Effector memory CD4-positive, alpha-beta T cell (primary cell): ENCODE data around the gene MAML2.

ENCODE experiments used
- DNase-seq, 3 donors: peaks; one replicate each; pipeline ENCODE4 v3.0.0-alpha.2; 2020
- H3K27ac ChIP-seq: 2 replicates; pipeline ENCODE4 v1.7.0; 2013; ENCODE audit warnings: mild to moderate bottlenecking, low read length, moderate library complexity; ENCODE audit not compliant: insufficient read depth, poor library complexity, severe bottlenecking
- H3K27me3 ChIP-seq: replicated peaks from 2 replicates; pipeline ENCODE4 v1.7.0; 2013; ENCODE audit warnings: mild to moderate bottlenecking, low read length; ENCODE audit not compliant: insufficient read depth, control insufficient read depth, poor library complexity, severe bottlenecking
- H3K36me3 ChIP-seq: 2 replicates; pipeline ENCODE4 v1.7.0; 2013; ENCODE audit warnings: mild to moderate bottlenecking, low read length, moderate library complexity; ENCODE audit not compliant: control insufficient read depth, insufficient read depth
- H3K4me1 ChIP-seq: 2 replicates; pipeline ENCODE4 v1.7.0; 2013; ENCODE audit warnings: low read length, mild to moderate bottlenecking; ENCODE audit not compliant: control insufficient read depth, insufficient read depth, poor library complexity, severe bottlenecking
- H3K4me3 ChIP-seq: 2 replicates; pipeline ENCODE4 v1.7.0; 2013; ENCODE audit warnings: low read length, low read depth, mild to moderate bottlenecking; ENCODE audit not compliant: insufficient read depth, poor library complexity, severe bottlenecking
- H3K9me3 ChIP-seq: 2 replicates; pipeline ENCODE4 v1.7.0; 2013; ENCODE audit warnings: mild to moderate bottlenecking, low read length, moderate library complexity; ENCODE audit not compliant: control insufficient read depth

Gene MAML2

GRCh38 chr11:95993438-95994298 is 349.3 kb downstream of the MAML2 start:
- H3K4me1 ChIP-seq: no peaks in the 10 kb centered on the region
- H3K27me3 ChIP-seq: no peaks in the 10 kb centered on the region
- no peaks in the 10 kb centered on the region for H3K9me3 ChIP-seq
- no peak for DNase-seq
- peaks cover 23% of the 10 kb centered on the region for H3K36me3 ChIP-seq
- H3K27ac ChIP-seq: no peak overlapping the region
- H3K4me3 ChIP-seq: no peak overlapping the region

DNA sequence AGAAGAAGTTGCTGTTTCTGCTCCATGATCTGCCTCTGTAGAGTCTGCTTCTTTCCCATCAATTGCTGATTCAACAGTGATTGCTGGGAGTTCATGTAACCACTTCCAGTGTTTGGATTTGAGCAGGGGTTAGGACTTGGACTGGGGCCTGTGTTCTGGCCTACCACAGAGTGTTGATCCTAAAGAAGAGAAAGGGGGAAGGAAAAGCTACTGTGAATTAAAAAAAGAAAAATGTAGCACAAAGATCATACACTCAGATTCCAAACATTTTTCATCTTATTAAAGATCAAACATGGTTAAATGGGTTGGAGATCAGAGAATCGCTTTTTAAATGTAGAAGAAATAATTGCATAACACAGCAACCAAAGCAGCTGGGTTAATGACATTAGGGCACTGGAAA is 351.4 kb downstream of the MAML2 start:
- H3K4me3 ChIP-seq: no peak overlapping the region
- no peak overlapping the region for H3K27ac ChIP-seq
- no peaks in the 10 kb centered on the region for H3K27me3 ChIP-seq
- DNase-seq: no peak
- no peaks in the 10 kb centered on the region for H3K9me3 ChIP-seq
- H3K36me3 ChIP-seq: peaks cover 30% of the 10 kb centered on the region
- H3K4me1 ChIP-seq: no peaks in the 10 kb centered on the region

DNA sequence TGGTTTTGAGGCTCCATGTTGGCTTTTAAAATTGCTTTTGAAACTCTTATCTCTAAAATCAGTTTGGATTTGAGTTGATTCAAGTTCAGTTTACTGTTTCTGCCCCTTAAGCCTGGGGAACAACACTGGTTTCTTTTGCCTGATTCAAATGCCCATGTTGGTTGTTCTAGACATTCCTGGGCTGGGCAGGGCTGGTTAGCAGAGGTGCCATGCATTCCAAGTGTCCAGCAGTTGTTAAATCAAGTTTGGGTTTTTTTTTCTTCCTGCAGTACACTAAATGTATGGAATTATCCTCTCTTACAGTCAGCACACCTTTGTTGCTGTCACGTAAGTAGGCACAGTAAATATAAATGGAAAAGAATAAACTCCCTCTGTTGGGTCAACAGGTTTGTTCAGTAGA is 351.9 kb downstream of the MAML2 start:
- no peaks in the 10 kb centered on the region for H3K27me3 ChIP-seq
- H3K4me3 ChIP-seq: no peak overlapping the region
- no peak overlapping the region for H3K27ac ChIP-seq
- DNase-seq: no peak
- H3K4me1 ChIP-seq: no peaks in the 10 kb centered on the region
- peaks cover 30% of the 10 kb centered on the region for H3K36me3 ChIP-seq
- H3K9me3 ChIP-seq: no peaks in the 10 kb centered on the region

DNA sequence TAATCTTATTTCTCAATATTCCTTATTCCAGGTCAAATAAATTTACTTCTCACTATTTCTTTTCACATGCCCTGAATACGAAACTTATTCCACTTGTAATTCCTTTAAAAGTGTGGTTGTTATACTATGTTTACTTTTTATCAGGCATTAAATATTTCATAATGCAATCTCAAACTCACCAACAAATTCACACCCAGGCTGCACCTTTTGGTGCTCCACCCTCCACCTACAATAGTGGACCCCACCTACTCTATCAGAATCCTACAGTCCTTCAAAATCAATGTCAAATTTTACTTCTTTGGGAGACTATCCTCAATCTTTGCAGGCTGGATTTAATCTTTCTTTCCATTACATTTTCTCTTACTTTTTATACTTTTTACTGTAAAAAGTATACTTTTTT is 353.2 kb downstream of the MAML2 start:
- DNase-seq: no peak
- no peaks in the 10 kb centered on the region for H3K27me3 ChIP-seq
- H3K9me3 ChIP-seq: no peaks in the 10 kb centered on the region
- H3K27ac ChIP-seq: no peak overlapping the region
- no peaks in the 10 kb centered on the region for H3K4me1 ChIP-seq
- H3K36me3 ChIP-seq: peaks cover 30% of the 10 kb centered on the region
- no peak overlapping the region for H3K4me3 ChIP-seq

DNA sequence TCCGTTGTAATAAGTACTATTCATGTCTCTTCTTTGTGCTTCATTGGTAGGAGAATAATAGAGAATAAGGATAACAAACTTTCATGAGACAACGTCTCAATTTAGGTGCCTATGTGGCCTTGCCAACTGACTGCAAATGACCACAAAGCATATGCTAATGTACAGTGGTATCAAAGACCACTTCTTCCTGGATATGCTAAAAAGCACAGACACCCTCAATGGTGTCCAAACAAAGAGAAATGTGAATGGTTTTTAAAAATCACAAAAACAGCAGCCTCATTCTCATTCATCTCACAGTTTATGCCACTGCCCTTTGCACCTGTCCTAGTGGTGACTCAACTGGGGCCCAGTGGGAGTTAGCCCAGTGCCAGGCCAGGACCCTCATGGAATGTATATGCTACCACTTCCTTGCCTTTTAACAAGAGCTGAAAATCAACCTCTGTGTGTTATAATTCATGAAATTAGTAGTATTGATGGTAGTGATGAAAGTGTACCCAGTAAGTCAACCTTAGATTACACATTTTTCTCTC is 353.9 kb downstream of the MAML2 start:
- H3K27me3 ChIP-seq: no peaks in the 10 kb centered on the region
- H3K27ac ChIP-seq: no peak overlapping the region
- no peaks in the 10 kb centered on the region for H3K9me3 ChIP-seq
- no peak overlapping the region for H3K4me3 ChIP-seq
- no peaks in the 10 kb centered on the region for H3K4me1 ChIP-seq
- DNase-seq: no peak
- peaks cover 36% of the 10 kb centered on the region for H3K36me3 ChIP-seq

GRCh38 chr11:95985174-95985808 is 357.7 kb downstream of the MAML2 start:
- Histone ChIP-seq H3K27ac (no peak overlapping the region), H3K36me3 (peaks cover 53% of the 10 kb centered on the region), H3K27me3 (no peaks in the 10 kb centered on the region), H3K9me3 (no peaks in the 10 kb centered on the region), H3K4me3 (no peak overlapping the region), H3K4me1 (no peaks in the 10 kb centered on the region)
- no peak for DNase-seq

GRCh38 chr11:95984072-95984471 is 358.9 kb downstream of the MAML2 start:
- Histone ChIP-seq H3K4me3 (no peak overlapping the region), H3K27ac (no peak overlapping the region), H3K36me3 (peaks cover 58% of the 10 kb centered on the region), H3K4me1 (no peaks in the 10 kb centered on the region), H3K27me3 (no peaks in the 10 kb centered on the region), H3K9me3 (no peaks in the 10 kb centered on the region)
- no peak for DNase-seq

DNA sequence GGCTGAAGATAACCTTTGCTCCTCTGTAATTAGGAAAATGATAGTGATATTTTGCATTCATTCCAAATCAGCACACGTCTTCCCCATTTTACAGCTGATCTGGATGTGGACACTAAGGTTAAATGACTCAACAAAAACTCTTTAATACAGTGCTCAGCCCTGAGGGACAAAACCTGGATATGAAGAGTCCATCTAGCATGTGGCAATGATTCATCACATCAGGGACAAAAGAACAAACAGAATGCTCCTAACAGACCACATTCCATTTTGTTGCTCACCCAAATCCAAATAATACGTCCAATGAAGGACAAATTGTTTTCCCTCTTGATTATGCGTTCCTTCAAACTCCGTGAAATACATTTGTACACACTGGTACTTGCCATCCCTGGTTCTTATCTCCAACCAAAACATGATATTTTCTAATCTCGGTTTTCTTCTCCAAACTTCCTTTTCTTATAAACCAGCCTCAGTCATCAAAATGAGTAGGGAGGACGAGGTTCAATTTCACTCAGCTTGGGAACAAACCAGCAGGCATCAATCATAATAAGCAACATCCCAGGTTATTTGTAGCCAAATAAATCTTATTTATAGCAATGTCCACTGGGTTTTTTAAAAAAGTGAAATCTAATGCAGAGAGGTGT is 365.3 kb downstream of the MAML2 start:
- Histone ChIP-seq H3K4me3 (no peak overlapping the region), H3K27me3 (no peaks in the 10 kb centered on the region), H3K4me1 (no peaks in the 10 kb centered on the region), H3K9me3 (no peaks in the 10 kb centered on the region), H3K36me3 (peaks cover 41% of the 10 kb centered on the region), H3K27ac (no peak overlapping the region)
- no peak for DNase-seq

DNA sequence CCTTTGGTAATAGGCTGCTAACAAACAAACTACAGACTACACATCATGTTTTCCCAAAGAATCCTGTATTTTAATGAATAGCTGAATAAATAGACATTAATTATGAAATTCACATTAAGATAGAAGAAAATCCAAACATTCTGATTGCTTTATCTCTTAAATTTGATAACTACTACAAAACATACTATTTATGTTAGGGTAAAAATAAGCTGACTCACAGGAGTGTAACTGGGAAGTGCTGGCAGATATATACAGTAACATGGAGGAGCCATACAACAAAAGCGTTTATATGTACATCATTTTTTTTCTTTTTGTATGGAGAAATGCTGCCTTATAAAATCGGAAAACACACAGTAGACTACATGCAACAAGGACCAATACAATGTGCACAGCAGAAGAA is 366.4 kb downstream of the MAML2 start:
- DNase-seq: no peak
- H3K36me3 ChIP-seq: peaks cover 31% of the 10 kb centered on the region
- H3K4me3 ChIP-seq: no peak overlapping the region
- H3K9me3 ChIP-seq: no peaks in the 10 kb centered on the region
- H3K27me3 ChIP-seq: no peaks in the 10 kb centered on the region
- no peak overlapping the region for H3K27ac ChIP-seq
- no peaks in the 10 kb centered on the region for H3K4me1 ChIP-seq

DNA sequence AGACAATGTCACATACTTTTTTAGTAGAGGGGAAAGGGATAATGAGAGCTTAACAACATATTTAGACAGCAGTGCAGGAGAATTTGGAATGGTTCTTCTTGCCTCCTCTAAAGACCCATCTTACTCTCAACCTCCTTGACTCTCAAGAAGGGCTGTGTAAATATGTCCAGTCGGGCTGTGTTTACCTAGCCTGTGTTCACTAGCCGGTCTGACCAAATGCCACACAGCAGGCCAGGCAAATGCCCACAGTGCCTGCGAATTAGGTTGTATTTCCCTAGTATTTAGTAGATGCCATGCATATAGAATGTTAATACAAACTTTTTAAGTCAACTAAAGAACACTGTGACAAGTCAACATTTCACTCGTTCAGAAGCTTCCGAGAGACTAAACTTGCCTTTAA is 367.7 kb downstream of the MAML2 start:
- H3K4me3 ChIP-seq: no peak overlapping the region
- H3K4me1 ChIP-seq: no peaks in the 10 kb centered on the region
- H3K36me3 ChIP-seq: peaks cover 22% of the 10 kb centered on the region
- H3K27ac ChIP-seq: no peak overlapping the region
- no peaks in the 10 kb centered on the region for H3K9me3 ChIP-seq
- no peak for DNase-seq
- H3K27me3 ChIP-seq: no peaks in the 10 kb centered on the region
